ENCODE results near the gene ABCC4.
"Not testable (repeated sequence)": the region's sequence is repeated elsewhere in the genome, so short reads cannot be mapped to it uniquely, and the experiment has no call there.

ABCC4 gene

GRCh38 chr13:95296326-95296925, 4.8 kb downstream of the ABCC4 start:
- peak; percentile 19 for DNase-seq

GRCh38 chr13:95295026-95295425, 6.2 kb downstream of the ABCC4 start:
- no peak for DNase-seq

DNA sequence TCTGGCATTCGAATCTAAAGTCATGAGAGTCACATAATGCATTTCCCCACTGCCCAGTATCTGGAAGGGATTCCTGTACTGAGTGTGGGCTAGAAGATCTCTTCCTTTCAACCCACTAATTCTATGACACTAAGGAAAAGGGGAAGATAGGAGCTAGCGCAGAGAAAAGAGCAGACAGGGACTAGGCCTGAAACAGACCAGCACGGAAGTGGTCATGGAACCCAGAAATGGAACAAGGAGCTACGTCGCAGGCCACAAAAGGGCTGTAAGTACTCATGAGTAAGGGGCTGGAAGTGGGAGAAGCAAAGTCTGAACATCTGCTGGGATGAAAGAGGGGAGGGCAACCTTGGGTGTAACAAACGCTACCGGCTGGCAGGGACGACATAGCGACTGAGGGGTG, 8.6 kb downstream of the ABCC4 start:
- DNase-seq: no peak

- not testable (repeated sequence) for DNase-seq
Measured at GRCh38 chr13:95289901-95290300, 11.3 kb downstream of the ABCC4 start.

- no peak for DNase-seq
Measured at GRCh38 chr13:95289020-95289444, 12.2 kb downstream of the ABCC4 start.

DNA sequence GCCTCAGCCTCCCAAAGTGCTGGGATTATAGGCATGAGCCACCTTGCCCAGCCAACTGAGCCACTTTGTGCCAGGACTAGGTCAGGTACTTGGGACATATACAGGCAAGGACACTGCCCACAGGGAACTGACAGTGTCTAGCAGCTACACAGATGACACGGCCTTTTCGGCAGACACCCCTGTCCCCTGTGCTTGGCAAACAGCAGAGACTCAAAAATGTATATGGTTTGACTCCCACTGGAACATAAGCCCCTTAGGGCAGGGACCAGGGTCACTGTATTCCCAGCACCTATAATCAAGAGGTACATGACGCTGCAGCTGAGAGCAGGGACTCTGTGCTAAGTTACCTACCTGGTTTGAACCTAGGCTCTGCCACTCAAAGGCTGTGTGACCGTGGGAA, 16.8 kb downstream of the ABCC4 start:
- no peak for DNase-seq

- DNase-seq: no peak
Measured at GRCh38 chr13:95279016-95279415, 22.2 kb downstream of the ABCC4 start.

DNA sequence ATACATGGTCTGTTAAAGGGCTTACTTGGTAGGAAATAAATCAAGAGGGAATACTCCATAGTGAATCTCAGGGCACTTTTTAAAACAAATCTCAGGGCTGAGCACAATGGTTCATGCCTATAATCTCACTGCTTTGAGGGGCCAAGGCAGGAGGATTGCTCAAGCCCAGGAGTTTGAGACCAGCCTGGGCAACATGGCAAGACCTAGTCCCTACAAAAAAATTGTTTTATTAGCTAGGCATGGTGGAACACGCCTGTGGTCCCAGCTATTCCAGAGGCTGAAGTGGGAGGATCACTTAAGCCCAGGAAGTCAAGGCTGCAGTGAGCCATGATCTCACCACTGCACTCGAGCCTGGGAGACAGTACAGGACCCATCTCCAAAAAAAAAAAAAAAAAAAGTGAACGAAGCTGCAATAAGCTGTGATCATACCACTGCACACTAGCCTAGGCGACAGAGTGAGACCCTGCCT, 25.2 kb downstream of the ABCC4 start:
- no peak for DNase-seq

DNA sequence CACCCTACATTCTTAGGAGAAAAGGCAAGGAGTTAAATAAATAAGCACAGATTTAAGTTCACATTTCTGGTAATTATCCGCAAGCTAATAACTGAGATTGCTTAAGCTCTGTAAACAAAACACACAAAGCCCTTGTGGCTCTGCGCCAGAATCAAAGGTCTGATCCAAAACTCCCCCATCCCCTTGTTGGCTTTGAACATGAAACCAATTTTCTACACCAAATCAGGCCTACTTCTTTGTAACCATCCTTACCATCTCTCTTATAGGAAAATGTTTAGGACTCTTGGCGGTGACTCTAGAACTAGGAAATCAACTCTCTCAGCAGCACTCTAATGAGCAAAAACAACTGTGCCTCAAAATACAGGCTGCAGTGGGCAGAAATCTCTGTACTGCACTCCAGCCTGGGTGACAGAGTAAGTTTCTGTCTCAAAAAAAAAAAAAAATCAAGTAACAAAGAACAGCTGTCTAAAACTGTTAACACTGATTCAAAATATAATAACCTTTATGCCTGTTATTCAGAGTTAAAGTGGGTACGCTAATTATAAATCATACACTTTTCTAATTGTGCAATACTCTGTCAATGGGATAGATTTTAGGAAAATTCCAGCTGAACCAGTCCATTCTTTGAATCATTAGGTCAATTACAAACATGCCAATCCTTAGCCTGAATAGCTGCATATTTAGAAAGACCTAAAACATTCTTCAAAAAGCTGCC, 25.8 kb downstream of the ABCC4 start:
- DNase-seq: no peak

DNA sequence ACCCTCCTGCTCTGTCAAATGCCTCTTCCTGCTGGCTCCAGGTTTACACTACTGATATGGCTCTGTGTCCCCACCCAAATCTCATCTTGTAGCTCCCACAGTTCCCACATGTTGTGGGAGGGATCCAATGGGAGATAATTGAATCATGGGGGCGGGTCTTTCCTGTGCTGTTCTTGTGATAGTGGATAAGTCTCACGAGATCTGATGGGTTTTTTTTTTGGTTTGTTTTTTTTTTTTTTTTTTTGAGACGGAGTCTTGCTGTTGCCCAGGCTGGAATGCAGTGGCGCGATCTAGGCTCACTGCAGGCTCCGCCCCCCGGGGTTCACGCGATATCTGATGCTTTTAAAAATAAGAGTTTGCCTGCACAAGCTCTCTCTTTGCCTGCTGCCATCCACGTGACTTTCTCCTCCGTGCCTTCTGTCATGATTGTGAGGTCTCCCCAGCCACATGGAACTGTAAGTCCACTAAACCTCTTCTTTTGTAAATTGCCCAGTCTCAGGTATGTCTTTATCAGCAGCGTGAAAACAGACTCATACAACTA, 27.6 kb downstream of the ABCC4 start:
- DNase-seq: not testable (repeated sequence)

DNA sequence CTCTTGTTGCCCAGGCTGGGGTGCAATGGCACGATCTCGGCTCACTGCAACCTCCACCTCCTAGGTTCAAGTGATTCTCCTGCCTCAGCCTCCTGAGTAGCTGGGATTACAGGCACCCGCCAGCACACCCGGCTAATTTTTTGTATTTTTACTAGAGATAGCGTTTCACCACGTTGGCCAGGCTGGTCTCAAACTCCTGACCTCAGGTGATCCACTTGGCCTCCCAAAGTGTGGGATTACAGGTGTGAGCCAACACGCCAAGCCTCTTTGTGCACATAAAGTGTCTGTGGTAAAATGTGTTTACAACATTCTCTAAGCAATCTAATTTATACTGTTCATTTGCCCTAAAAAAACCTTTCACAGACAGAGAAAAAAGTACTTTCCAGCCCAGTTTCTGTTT, 29.2 kb downstream of the ABCC4 start:
- not testable (repeated sequence) for DNase-seq

- DNase-seq: no peak
Measured at GRCh38 chr13:95269756-95270155, 31.5 kb downstream of the ABCC4 start.

DNA sequence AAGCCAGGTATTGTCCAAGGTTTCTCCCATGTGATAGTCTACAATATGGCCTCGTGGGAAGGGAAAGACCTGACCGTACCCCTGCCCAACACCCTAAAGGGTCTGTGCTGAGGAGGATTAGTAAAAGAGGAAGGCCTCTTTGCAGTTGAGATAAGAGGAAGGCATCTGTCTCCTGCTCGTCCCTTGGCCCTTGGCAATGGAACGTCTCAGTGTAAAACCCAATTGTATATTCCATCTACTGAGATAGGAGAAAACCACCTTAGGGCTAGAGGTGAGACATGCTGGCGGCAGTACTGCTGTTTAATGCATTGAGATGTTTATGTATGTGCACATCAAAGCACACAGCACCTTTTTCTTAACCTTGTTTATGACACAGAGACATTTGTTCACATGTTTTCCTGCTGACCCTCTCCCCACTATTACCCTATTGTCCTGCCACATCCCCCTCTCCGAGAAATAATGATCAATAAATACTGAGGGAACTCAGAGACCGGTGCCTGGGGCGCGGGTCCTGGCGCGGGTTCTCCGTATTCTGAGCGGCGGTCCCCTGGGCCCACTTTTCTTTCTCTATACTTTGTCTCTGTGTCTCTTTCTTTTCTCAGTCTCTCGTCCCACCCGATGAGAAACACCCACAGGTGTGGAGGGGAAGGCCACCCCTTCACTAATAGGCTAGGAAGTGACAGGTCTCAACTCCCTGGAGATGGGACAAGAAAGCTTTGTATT, 32.7 kb downstream of the ABCC4 start:
- not testable (repeated sequence) for DNase-seq

DNA sequence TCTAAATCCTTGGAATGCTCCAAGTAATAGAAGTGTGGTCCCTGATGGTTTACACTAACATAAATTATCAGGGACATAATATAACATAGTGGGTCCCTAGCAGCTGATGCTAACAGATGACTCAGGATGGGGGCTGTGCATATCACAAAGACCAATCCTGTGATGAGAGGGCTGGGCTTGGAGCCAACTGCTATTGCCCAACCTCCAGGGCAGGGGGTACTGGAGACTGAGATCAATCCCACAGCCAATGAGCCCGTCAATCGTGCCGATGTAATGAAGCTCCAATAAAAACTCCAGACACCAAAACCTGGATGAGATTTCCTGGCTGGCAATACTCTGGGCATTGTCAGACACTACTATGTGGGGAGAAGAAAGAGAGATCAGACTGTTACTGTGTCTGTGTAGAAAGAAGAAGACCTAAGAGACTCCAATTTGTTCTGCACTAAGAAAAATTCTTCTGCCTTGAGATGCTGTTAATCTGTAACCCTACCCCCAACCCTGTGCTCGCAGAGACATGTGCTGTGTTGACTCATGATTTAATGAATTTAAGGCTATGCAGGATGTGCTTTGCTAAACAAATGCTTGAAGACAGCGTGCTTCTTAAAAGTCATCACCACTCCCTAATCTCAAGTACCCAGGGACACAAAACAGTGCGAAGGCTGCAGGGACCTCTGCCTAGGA, 33.4 kb downstream of the ABCC4 start:
- no peak for DNase-seq

DNA sequence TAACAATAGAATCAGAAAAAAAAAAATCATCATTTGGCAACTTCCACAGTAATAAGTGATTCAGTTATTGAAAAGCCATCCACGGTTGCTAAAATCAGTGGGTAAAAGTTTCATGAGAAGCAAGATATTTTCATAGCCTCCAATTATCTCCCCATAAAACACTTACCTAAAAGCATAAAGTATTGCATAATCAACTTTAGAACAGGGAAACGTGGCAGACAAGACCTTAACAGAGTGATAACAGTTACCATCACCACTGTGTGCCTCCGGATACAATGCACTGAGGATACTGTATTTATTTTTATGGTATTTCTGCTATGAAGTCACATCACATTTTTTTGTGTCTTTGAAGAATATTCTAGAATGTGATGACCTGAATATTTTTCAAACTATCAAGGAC, 37.0 kb downstream of the ABCC4 start:
- DNase-seq: no peak

DNA sequence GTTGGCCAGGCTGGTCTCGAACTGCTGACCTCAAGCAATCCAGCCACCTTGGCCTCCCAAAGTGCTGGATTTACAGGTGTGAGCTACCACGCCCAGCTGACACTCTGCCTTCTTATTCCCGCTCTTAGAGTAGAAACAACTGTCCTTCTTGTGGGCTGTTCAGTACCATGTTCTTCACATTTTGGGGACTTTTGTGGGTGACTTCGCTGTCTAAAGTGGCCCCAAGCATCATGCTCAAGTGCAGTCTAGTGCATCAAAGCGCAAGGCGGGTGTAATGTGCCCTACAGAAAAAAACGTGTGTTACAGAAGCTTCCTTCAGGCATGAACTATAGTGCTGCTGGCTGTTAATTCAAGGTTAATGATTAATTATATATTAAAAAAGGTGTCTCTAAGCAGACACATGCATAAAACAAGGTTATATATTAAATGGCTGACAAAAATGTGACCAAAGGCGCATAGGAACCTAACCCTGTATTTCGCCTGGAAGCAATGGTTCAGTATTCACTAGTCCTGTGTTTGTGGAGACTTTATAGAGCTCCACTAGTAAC, 38.3 kb downstream of the ABCC4 start:
- no peak for DNase-seq

GRCh38 chr13:95261956-95262355, 39.3 kb downstream of the ABCC4 start:
- no peak for DNase-seq

- DNase-seq: no peak
Measured at GRCh38 chr13:95260031-95260525, 41.2 kb downstream of the ABCC4 start.

DNA sequence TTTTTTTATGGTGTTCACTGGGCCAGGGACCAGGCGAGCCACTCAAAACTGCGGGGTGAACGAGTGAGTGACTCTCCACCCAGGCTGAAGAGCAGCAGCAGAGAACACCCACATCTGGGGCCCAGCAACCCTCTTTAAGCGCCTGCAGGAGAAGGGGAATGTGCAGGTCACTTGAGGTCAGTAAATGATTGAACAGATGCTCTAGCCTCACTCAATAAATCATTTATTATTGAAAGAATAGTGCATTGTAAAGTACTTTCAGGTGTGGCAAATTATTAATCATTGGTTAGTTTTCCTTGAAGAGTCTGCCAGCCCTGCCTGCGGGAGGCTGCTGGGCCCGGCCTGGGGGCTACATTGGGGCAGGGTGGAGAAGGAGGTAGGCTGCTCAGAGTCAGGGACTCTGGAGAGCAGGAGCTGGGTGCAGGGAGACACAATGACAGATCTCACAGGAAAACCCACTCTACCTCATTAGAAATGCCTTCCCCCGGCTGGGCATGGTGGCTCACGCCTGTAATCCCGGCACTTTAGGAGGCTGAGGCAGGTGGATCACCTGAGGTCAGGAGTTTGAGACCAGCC, 42.5 kb downstream of the ABCC4 start:
- DNase-seq: no peak

GRCh38 chr13:95258098-95258497, 43.2 kb downstream of the ABCC4 start:
- no peak for DNase-seq

DNA sequence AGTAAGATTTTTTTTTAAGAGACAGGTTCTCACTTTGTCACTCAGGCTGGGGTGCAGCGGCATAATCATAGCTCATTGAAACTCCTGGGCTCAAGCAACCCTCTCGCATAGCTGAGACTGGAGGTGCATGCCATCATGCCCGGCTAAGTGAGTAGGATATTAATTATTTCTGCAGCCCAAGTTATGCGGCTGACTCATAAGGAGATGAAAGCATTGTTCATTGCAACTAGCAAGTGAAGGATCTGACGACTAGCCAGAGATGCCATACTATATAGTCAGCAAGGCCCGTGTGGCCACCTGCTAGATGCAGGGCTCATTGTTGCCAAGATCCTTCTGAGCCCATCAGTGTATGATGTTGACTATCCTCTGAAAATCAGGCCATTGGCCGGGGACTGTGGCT, 45.2 kb downstream of the ABCC4 start:
- no peak for DNase-seq

GRCh38 chr13:95255072-95255732, 46.0 kb downstream of the ABCC4 start:
- DNase-seq: no peak

Data from activated T-cell treated with anti-CD3 and anti-CD28 coated beads, Interleukin-2, amount 50 U/mL, for 1 hour (primary cell).